GM18511 (cell line): ENCODE measurements around the gene GYPB.
"Not testable (repeated sequence)": the region's sequence is repeated elsewhere in the genome, so short reads cannot be mapped to it uniquely, and the experiment has no call there.

Experiments used
- ATAC-seq: cut with Tn5 transposase; IDR thresholded peaks from one replicate; pipeline ENCODE4 v1.9.1; 2021; ENCODE audit warnings: mild to moderate bottlenecking, moderate library complexity; ENCODE audit not compliant: unreplicated experiment

Gene GYPB

GRCh38 chr4:143950185-143950584, 69.0 kb downstream of the GYPB start:
- not testable (repeated sequence) for ATAC-seq

GRCh38 chr4:143947493-143947892, 71.7 kb downstream of the GYPB start:
- not testable (repeated sequence) for ATAC-seq
